H1 (cell line): ENCODE results near the gene SPHKAP. TPM values are rescaled to one million over a fixed set of nuclear protein-coding genes. Genes with fewer than 3 reads are reported as not detected.

ENCODE experiments used
- CTCF ChIA-PET: fragments of 300-600 bp; sonication (Branson Sonifier 250); formaldehyde crosslinking; loops from one replicate; lab custom pipeline; 2021; ENCODE audit not compliant: partially characterized antibody; lab: Charles Lee
- POLR2A ChIA-PET: fragments of 300-600 bp; sonication (Branson Sonifier 250); formaldehyde crosslinking; loops from one replicate; lab custom pipeline; 2021; ENCODE audit warnings: inconsistent platforms; ENCODE audit not compliant: partially characterized antibody; lab: Charles Lee
- DNase-seq, 2 experiments: peaks; one replicate each; pipeline versions ENCODE4 v3.0.0 to v3.0.0-alpha.2; 2010 to 2022; ENCODE audit warnings: low spot score in 2 of 2, low read depth in 1 of 2, mixed read lengths in 1 of 2
- FAIRE-seq: peaks from 2 replicates; lab custom pipeline; 2011; peaks lifted over from hg19 to GRCh38; lab: Jason Lieb, UNC
- H2AFZ ChIP-seq: 2 replicates; pipeline ENCODE4 v1.8.1; 2012; ENCODE audit warnings: low read length, inconsistent platforms
- H2AK5ac ChIP-seq: 2 replicates; pipeline ENCODE4 v1.6.1; 2013; ENCODE audit warnings: low read depth, low read length
- H2BK120ac ChIP-seq: replicated peaks from 2 replicates; pipeline ENCODE3; 2013; ENCODE audit warnings: low read depth, low read length, inconsistent platforms
- H2BK12ac ChIP-seq: 2 replicates; pipeline ENCODE4 v1.6.1; 2013; ENCODE audit warnings: low read depth, low read length
- H2BK15ac ChIP-seq: 2 replicates; pipeline ENCODE4 v1.6.1; 2013; ENCODE audit warnings: low read length
- H2BK20ac ChIP-seq: 2 replicates; pipeline ENCODE4 v1.6.1; 2013; ENCODE audit warnings: low read length
- H2BK5ac ChIP-seq: 2 replicates; pipeline ENCODE4 v1.6.1; 2013; ENCODE audit warnings: low read depth, low read length
- H3K14ac ChIP-seq: 2 replicates; pipeline ENCODE4 v1.6.1; 2013; ENCODE audit warnings: inconsistent platforms; ENCODE audit not compliant: insufficient read length
- H3K18ac ChIP-seq: 2 replicates; pipeline ENCODE4 v1.6.1; 2013; ENCODE audit warnings: low read length; ENCODE audit errors: extremely low read depth
- H3K23ac ChIP-seq: 2 replicates; pipeline ENCODE4 v1.6.1; 2013; ENCODE audit warnings: inconsistent platforms; ENCODE audit not compliant: insufficient read length
- H3K23me2 ChIP-seq: 2 replicates; pipeline ENCODE4 v1.6.1; 2013; ENCODE audit warnings: low read depth, low read length
- H3K27ac ChIP-seq: 2 replicates; pipeline ENCODE4 v1.6.1; 2011; ENCODE audit warnings: low read depth, low read length, inconsistent platforms
- H3K27me3 ChIP-seq, 4 experiments: replicated peaks in 1 of 4; 1 replicate in 1 of 4; 2 replicates in 3 of 4; pipeline versions ENCODE4 v1.6.1 to v1.8.1; 2011 to 2013; ENCODE audit warnings: low read length in 3 of 4, mild to moderate bottlenecking in 3 of 4, inconsistent platforms in 2 of 4, mixed read lengths in 2 of 4, moderate library complexity in 1 of 4; ENCODE audit not compliant: control insufficient read depth in 3 of 4, insufficient read depth in 3 of 4; ENCODE audit errors: extremely low read depth in 1 of 4
- H3K36me3 ChIP-seq, 4 experiments: 2 replicates each; pipeline versions ENCODE4 v1.6.1 to v1.8.1; 2011 to 2013; ENCODE audit warnings: mild to moderate bottlenecking in 4 of 4, low read length in 3 of 4, moderate library complexity in 2 of 4, control low read depth in 1 of 4, inconsistent platforms in 1 of 4; ENCODE audit not compliant: insufficient read depth in 4 of 4, control insufficient read depth in 2 of 4
- H3K4ac ChIP-seq: replicated peaks from 2 replicates; pipeline ENCODE3; 2013; ENCODE audit warnings: low read length, low read depth, mixed read lengths, inconsistent platforms; ENCODE audit not compliant: insufficient read length
- H3K4me1 ChIP-seq, 4 experiments: replicated peaks in 1 of 4; 1 replicate in 1 of 4; 2 replicates in 3 of 4; pipeline versions ENCODE4 v1.6.1 to v1.8.1; 2011 to 2013; ENCODE audit warnings: low read length in 3 of 4, inconsistent platforms in 2 of 4, mixed read lengths in 1 of 4; ENCODE audit not compliant: insufficient read depth in 4 of 4, control insufficient read depth in 3 of 4
- H3K4me2 ChIP-seq, 2 experiments: 2 replicates each; pipeline versions ENCODE4 v1.6.1 to v1.8.1; 2011 to 2013; ENCODE audit warnings: low read depth in 2 of 2, low read length in 2 of 2, control low read depth in 1 of 2, inconsistent platforms in 1 of 2, mild to moderate bottlenecking in 1 of 2; ENCODE audit not compliant: insufficient read depth in 1 of 2
- H3K4me3 ChIP-seq, 4 experiments: fragments of 200-600, 300-600 bp in 1 of 4; sonication (generic), shearing (Covaris generic), sonication (Bioruptor Twin) in 1 of 4; 2 replicates each; pipeline versions ENCODE4 v1.5.1 to v1.8.1; 2011 to 2016; ENCODE audit warnings: low read length in 4 of 4, low read depth in 3 of 4, control low read depth in 2 of 4, inconsistent platforms in 2 of 4, mild to moderate bottlenecking in 2 of 4, mixed read lengths in 1 of 4, moderate library complexity in 1 of 4; ENCODE audit not compliant: insufficient read depth in 2 of 4; ENCODE audit errors: extremely low read depth in 1 of 4
- H3K56ac ChIP-seq: replicated peaks from 2 replicates; pipeline ENCODE3; 2013; ENCODE audit warnings: low read depth, mild to moderate bottlenecking, mixed read lengths, low read length, inconsistent platforms; ENCODE audit not compliant: insufficient read length
- H3K79me1 ChIP-seq: 2 replicates; pipeline ENCODE4 v1.6.1; 2013; ENCODE audit warnings: low read depth, low read length, control low read depth
- H3K79me2 ChIP-seq, 2 experiments: 2 replicates each; pipeline versions ENCODE4 v1.6.1 to v1.8.1; 2012 to 2013; ENCODE audit warnings: low read length in 2 of 2, mild to moderate bottlenecking in 2 of 2, inconsistent platforms in 1 of 2; ENCODE audit not compliant: insufficient read depth in 2 of 2, control insufficient read depth in 1 of 2
- H3K9ac ChIP-seq, 4 experiments: replicated peaks in 1 of 4; 1 replicate in 1 of 4; 2 replicates in 3 of 4; pipeline versions ENCODE4 v1.6.1 to v1.8.1; 2011 to 2013; ENCODE audit warnings: low read depth in 3 of 4, low read length in 3 of 4, control low read depth in 2 of 4, mild to moderate bottlenecking in 2 of 4, moderate library complexity in 2 of 4, inconsistent platforms in 1 of 4; ENCODE audit errors: extremely low read depth in 1 of 4
- H3K9me3 ChIP-seq, 2 experiments: 2 replicates each; pipeline versions ENCODE4 v1.6.1 to v1.8.1; 2012 to 2013; ENCODE audit warnings: mild to moderate bottlenecking in 2 of 2, moderate library complexity in 2 of 2, control low read depth in 1 of 2, inconsistent platforms in 1 of 2, low read depth in 1 of 2, low read length in 1 of 2, mixed read lengths in 1 of 2; ENCODE audit not compliant: insufficient read depth in 2 of 2
- H4K20me1 ChIP-seq, 2 experiments: replicated peaks in 1 of 2; 2 replicates each; pipeline versions ENCODE3 to v1.8.1; 2011 to 2013; ENCODE audit warnings: inconsistent platforms in 2 of 2, low read length in 2 of 2, mild to moderate bottlenecking in 1 of 2; ENCODE audit not compliant: insufficient read depth in 2 of 2, control insufficient read depth in 1 of 2
- H4K5ac ChIP-seq: 2 replicates; pipeline ENCODE4 v1.6.1; 2013; ENCODE audit warnings: low read length, low read depth, mixed read lengths, inconsistent platforms; ENCODE audit not compliant: insufficient read length
- H4K8ac ChIP-seq: 2 replicates; pipeline ENCODE4 v1.8.0; 2013; ENCODE audit warnings: mild to moderate bottlenecking, moderate library complexity, low read length, inconsistent platforms; ENCODE audit not compliant: insufficient read depth; ENCODE audit errors: extremely low read depth
- H4K91ac ChIP-seq: replicated peaks from 2 replicates; pipeline ENCODE3; 2013; ENCODE audit warnings: low read length, mixed read lengths, inconsistent platforms; ENCODE audit not compliant: insufficient read length
- RXRA ChIP-seq: IDR thresholded peaks from 2 replicates; pipeline ENCODE4 v1.6.1; 2011; ENCODE audit warnings: low read depth, mild to moderate bottlenecking, low read length, moderate library complexity; ENCODE audit not compliant: insufficient read depth
- SP4 ChIP-seq: IDR thresholded peaks from 2 replicates; pipeline ENCODE4 v1.6.1; 2012; ENCODE audit warnings: low read length, inconsistent platforms
- WGBS, 2 experiments: shearing (Covaris generic) in 1 of 2; methylation state at CpG; one replicate each; pipeline versions ENCODE4 v1.1.6 to v1.1.7; 2013 to 2015; ENCODE audit warnings: low lambda C conversion rate in 2 of 2, mixed read lengths in 2 of 2, inconsistent platforms in 1 of 2, low coverage in 1 of 2, missing lambda C conversion rate in 1 of 2; ENCODE audit not compliant: insufficient replicate concordance in 2 of 2, insufficient coverage in 1 of 2, insufficient read length in 1 of 2; ENCODE audit errors: extremely low coverage in 1 of 2, missing lambda C conversion rate in 1 of 2; 5-methylcytosine and 5-hydroxymethylcytosine counted together
- polyA plus RNA-seq, 7 experiments: library from polyadenylated mRNA; depleted of rRNA in 3 of 7; stranded (reverse) in 5 of 7; unstranded in 2 of 7; fragments of >200 nt in 5 of 7; fragments of 200-250 nt in 2 of 7; gene quantifications; 1 replicate in 5 of 7; 2 replicates in 1 of 7; 4 replicates in 1 of 7; pipeline versions ENCODE4 v1.2.1 to v1.2.3, GENCODE V29; 2011 to 2013; ENCODE audit warnings: missing spikeins in 2 of 7, mixed read lengths in 2 of 7
- total RNA-seq: library from RNA; stranded (reverse); fragmentation: NEBNext Ultra II Directional; extraction: Animal tissue kit (Norgen Biotek cat#: 25700); gene quantifications from 2 replicates; pipeline ENCODE4 v1.2.1, GENCODE V29; 2021

SPHKAP gene
- total and polyA plus RNA-seq, 2 of the 8 experiments (the other 6 are each of a cell fraction or from before 2014, with no cell fraction given): 0.02 TPM; not detected in 1

DNA sequence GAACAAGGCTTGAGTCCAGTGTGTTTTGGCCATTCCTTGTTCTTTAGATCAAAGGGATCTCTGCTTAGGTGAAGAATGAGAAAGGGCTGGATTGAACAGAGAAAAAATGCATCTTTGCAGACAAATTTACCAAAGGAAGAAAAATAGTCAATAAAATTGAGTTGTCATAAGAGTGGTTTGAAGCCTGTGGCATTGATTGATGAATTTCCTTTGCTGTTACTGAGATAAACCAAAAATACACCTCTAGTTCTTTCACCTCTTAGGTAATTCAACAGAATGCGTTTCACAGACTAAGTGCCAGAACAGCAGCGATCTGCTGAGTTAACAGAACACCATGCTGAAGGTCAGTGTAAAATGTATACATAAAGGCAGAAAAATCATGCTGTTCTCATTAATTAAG, 96.8 kb downstream of the SPHKAP start:
- no peak overlapping the region for H4K91ac ChIP-seq
- H3K23ac ChIP-seq: no peak overlapping the region
- no peak overlapping the region for H2BK12ac ChIP-seq
- H3K14ac ChIP-seq: no peak overlapping the region
- no peak overlapping the region for H3K4me2 ChIP-seq
- no peak overlapping the region for H4K5ac ChIP-seq
- 50% methylated on average over 2 of the region's 2 CpGs; no CpG with 5 or more reads in 1 of the 2 experiments for WGBS, 2 experiments
- no peak overlapping the region for H3K4ac ChIP-seq
- no peak overlapping the region for H2BK120ac ChIP-seq
- H2BK15ac ChIP-seq: no peak overlapping the region
- H3K4me3 ChIP-seq: no peak overlapping the region
- H3K23me2 ChIP-seq: no peaks in the 10 kb centered on the region
- H3K18ac ChIP-seq: no peak overlapping the region
- H3K4me1 ChIP-seq: no peaks in the 10 kb centered on the region
- no peak for FAIRE-seq
- H3K79me1 ChIP-seq: no peaks in the 10 kb centered on the region
- no peak overlapping the region for H2AFZ ChIP-seq
- no peaks in the 10 kb centered on the region for H4K20me1 ChIP-seq
- no peak overlapping the region for H2BK20ac ChIP-seq
- H3K9me3 ChIP-seq: peaks cover 0 to 12% of the 10 kb centered on the region in 2 experiments; a peak in 2 of 4 replicates
- no peak for DNase-seq
- H3K56ac ChIP-seq: no peak overlapping the region
- no peaks in the 10 kb centered on the region for H3K36me3 ChIP-seq
- H3K79me2 ChIP-seq: no peaks in the 10 kb centered on the region
- no peaks in the 10 kb centered on the region for H3K27me3 ChIP-seq
- H4K8ac ChIP-seq: no peak overlapping the region
- no peak overlapping the region for H2AK5ac ChIP-seq
- H3K9ac ChIP-seq: no peak overlapping the region
- H3K27ac ChIP-seq: no peak overlapping the region
- POLR2A ChIA-PET: no interaction called here
- CTCF ChIA-PET: interaction anchor here (0.5 to 1.2 kb wide), 6 partner anchors 16 to 244 kb away, joined by 3 to 4 read pairs (median 4); no protein-coding TSS in a partner anchor
- H2BK5ac ChIP-seq: no peak overlapping the region
- TF ChIP-seq SP4 (no peak), RXRA (no peak)
